Colonic mucosa (tissue), 4 donors: ENCODE measurements around the gene AREL1. TPM values are rescaled to one million over a fixed set of nuclear protein-coding genes. Genes with fewer than 3 reads are reported as not detected.
A peak's percentile ranks its signal among the peaks of the same experiment; 100 is the strongest.

Experiments
- DNase-seq: peaks from one replicate; pipeline ENCODE4 v3.0.0-alpha.2; 2020
- H3K27ac ChIP-seq: fragments of 200-600 bp; one replicate; pipeline ENCODE4 v1.8.0; 2021
- H3K27me3 ChIP-seq: fragments of 200-600 bp; one replicate; pipeline ENCODE4 v1.8.0; 2021
- H3K36me3 ChIP-seq: fragments of 200-600 bp; one replicate; pipeline ENCODE4 v1.8.0; 2021
- H3K4me1 ChIP-seq: fragments of 200-600 bp; one replicate; pipeline ENCODE4 v1.8.0; 2021; ENCODE audit warnings: mild to moderate bottlenecking
- H3K4me3 ChIP-seq: fragments of 200-600 bp; one replicate; pipeline ENCODE4 v1.8.0; 2021
- H3K9ac ChIP-seq, 2 donors: one replicate each; pipeline ENCODE4 v1.7.0; 2013; ENCODE audit warnings: control low read depth in 2 of 2, low read depth in 2 of 2, low read length in 2 of 2
- H3K9me3 ChIP-seq: fragments of 200-600 bp; one replicate; pipeline ENCODE4 v1.8.0; 2021
- CTCF ChIP-seq: fragments of 200-600 bp; IDR thresholded peaks from one replicate; pipeline ENCODE4 v1.8.0; 2022; ENCODE audit warnings: antibody characterized with exemption, mild to moderate bottlenecking
- intact Hi-C: fragments of 100-400 bp; cut with DNase I; formaldehyde crosslinking; loops from one replicate; pipeline ENCODE4 v1.14.1; 2022
- total RNA-seq, 2 donors: library from RNA; stranded (reverse); fragmentation: NEBNext Ultra II Directional in 1 of 2; extraction: Animal tissue kit (Norgen Biotek cat#: 25700) in 1 of 2; gene quantifications; one replicate each; pipeline ENCODE4 v1.2.1, GENCODE V29; 2021
- donor health status: healthy.
- donor health status: DM: no; HTN: no; CAD: no.
- donor health status: DM: no; HTN: no; CAD: no.

AREL1 gene
- total RNA-seq, 2 donors from 2014 or later = 37.2 to 37.5 TPM

GRCh38 chr14:74732387-74732786 lies 19.5 kb upstream of the AREL1 start:
- no peaks in the 10 kb centered on the region for H3K4me1 ChIP-seq
- intact Hi-C loops = no loop called here
- H3K9ac ChIP-seq = no peak overlapping the region
- DNase-seq = no peak
- no peak for TF ChIP-seq CTCF
- H3K9me3 ChIP-seq = no peaks in the 10 kb centered on the region
- H3K36me3 ChIP-seq = no peaks in the 10 kb centered on the region
- H3K27ac ChIP-seq = no peak overlapping the region
- H3K4me3 ChIP-seq = no peak overlapping the region
- H3K27me3 ChIP-seq = no peaks in the 10 kb centered on the region

DNA sequence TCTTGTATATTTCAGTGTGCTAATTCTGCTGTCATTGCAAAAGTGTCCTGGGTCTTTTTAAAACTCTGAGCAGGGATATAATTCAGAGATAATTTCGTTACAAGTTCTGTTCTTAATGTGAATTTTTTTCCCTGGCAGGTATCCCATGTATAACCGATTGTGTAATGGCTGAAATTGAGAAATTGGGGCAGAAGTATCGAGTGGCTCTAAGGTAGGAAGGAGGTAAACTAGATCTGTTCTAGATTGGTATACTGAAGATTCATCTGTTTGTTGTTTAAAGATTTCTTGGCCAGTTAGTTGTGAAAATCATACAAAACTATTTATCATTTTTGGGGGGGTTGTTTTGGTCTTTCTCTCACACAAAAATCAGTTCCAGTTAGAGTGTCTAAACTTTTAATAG lies 10.3 kb upstream of the AREL1 start:
- Histone ChIP-seq H3K4me1 (no peaks in the 10 kb centered on the region), H3K27me3 (no peaks in the 10 kb centered on the region), H3K36me3 (no peaks in the 10 kb centered on the region), H3K9ac (no peak overlapping the region), H3K4me3 (no peak overlapping the region), H3K27ac (no peak overlapping the region), H3K9me3 (no peaks in the 10 kb centered on the region)
- no peak for DNase-seq
- intact Hi-C loops = no loop called here
- TF ChIP-seq CTCF = no peak

DNA sequence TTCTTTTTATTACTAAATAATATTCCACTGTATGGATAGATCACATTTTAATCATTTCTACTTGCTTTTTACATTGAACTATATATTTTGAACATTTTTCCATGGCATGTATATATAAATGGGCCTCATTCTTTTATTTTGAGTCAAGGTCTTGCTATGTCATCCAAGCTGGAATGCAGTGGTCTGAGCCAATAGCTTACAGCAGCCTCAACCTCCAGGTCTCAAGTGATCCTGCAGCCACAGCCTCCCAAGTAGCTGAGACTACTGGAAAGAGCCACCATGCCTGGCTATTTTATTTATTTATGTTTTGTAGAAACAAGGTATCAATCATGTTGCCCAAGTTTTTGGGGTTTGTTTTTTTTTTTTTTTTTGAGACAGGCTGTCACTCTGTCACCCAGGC lies 7.6 kb upstream of the AREL1 start:
- Histone ChIP-seq H3K36me3 (peaks cover 4% of the 10 kb centered on the region), H3K4me3 (no peak overlapping the region), H3K9me3 (no peaks in the 10 kb centered on the region), H3K9ac (no peak overlapping the region), H3K27ac (no peak overlapping the region), H3K27me3 (no peaks in the 10 kb centered on the region), H3K4me1 (no peaks in the 10 kb centered on the region)
- DNase-seq = no peak
- intact Hi-C loops = no loop called here
- TF ChIP-seq CTCF = no peak

DNA sequence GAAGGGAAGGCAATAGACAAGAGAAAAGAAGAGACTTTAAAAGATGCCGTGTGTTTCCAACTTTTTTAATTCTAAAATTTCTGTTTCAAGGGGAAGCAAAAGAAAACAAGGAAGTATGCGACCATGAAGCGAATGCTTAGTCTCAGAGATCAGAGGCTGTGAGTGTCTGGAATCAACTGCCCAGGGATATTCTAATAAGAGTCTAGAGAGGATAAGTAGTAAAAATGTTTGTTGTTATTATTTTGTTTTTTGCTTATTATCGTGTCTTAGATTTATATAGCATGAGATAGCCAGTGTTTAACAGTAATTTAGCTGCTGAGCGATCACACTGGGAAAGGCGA lies 485 bp upstream of the AREL1 start:
- peak overlapping the region; percentile 74 to 86 for H3K9ac ChIP-seq
- intact Hi-C loops = no loop called here
- H3K9me3 ChIP-seq = no peaks in the 10 kb centered on the region
- peaks cover 17% of the 10 kb centered on the region for H3K4me1 ChIP-seq
- no peak for DNase-seq
- peaks cover 4% of the 10 kb centered on the region for H3K36me3 ChIP-seq
- peak overlapping the region; percentile 56 for H3K4me3 ChIP-seq
- TF ChIP-seq CTCF = no peak
- peak overlapping the region; percentile 52 for H3K27ac ChIP-seq
- H3K27me3 ChIP-seq = no peaks in the 10 kb centered on the region

DNA sequence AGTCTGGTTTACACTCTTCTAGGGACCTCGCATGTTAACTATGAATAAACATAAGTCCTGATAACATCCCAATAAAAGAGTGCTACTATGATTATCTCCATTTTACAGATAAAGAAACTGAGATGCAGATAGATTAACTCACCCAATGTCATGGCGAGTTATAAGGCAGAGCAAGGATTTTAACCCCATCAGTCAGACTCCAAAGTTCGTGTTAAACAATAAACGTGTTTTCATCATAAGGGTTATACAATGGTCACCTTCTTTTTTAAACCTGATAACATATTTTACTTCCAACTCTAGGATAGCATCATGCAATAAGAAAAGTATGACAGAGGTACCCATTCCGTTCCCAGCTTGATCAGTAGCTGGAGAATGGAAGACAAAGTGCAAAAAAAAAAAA lies 1.2 kb downstream of the AREL1 start:
- no peaks in the 10 kb centered on the region for H3K36me3 ChIP-seq
- H3K4me1 ChIP-seq = peaks cover 17% of the 10 kb centered on the region
- no peak for DNase-seq
- TF ChIP-seq CTCF = no peak
- no peak overlapping the region for H3K27ac ChIP-seq
- no peak overlapping the region for H3K4me3 ChIP-seq
- intact Hi-C loops = no loop called here
- H3K9ac ChIP-seq = no peak overlapping the region
- no peaks in the 10 kb centered on the region for H3K9me3 ChIP-seq
- H3K27me3 ChIP-seq = no peaks in the 10 kb centered on the region

DNA sequence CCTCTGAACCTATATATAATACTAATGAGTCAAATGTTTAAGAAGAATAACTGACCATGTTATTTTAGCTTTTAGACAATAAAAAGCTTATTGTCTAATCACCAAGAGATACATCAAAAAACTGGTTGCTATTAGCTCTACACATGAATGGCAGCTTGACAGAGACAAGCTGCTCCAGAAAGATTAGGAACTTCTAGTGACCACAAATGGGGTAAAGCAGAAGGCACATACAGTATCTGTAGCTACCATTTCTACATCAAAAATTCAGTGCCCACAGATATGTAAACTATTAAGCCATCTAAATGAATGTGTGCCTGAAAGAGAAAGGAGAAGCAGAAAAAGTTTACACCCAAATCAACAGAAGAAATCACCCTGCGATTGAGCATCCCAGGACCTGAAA lies 2.4 kb downstream of the AREL1 start:
- no peak overlapping the region for H3K9ac ChIP-seq
- H3K4me3 ChIP-seq = no peak overlapping the region
- H3K36me3 ChIP-seq = no peaks in the 10 kb centered on the region
- DNase-seq = no peak
- no peak for TF ChIP-seq CTCF
- peaks cover 17% of the 10 kb centered on the region for H3K4me1 ChIP-seq
- no peaks in the 10 kb centered on the region for H3K9me3 ChIP-seq
- H3K27ac ChIP-seq = no peak overlapping the region
- H3K27me3 ChIP-seq = no peaks in the 10 kb centered on the region
- intact Hi-C loops = no loop called here
